Measurements from ENCODE around the gene NRXN3. TPM values are rescaled to one million over a fixed set of nuclear protein-coding genes. Genes with fewer than 3 reads are reported as not detected.

The NRXN3 gene
- total and polyA plus RNA-seq, 3 experiments from 2014 or later = not detected

DNA sequence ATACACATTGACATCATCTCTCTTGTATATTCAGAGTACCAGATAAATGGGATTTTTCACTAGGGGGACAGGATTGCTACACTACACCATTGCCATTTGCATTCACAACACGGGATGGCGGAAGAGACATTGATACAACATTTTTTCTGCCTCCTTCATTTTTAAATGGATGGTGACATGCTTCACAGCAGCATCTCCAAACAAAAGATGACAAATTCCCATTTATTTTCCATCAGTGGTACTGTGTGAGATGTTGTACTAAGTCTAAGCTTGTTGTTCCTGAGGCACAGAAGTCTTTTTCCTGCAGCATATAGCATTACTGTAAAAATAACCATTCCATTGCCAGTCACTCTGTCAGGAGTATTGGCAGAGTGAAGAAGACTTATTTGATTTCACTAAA lies 912.7 kb downstream of the NRXN3 start:
- no peak overlapping the region for H3K4me3 ChIP-seq (ENCODE audit: low read length)
- H3K36me3 ChIP-seq (ENCODE audit: insufficient read depth, low read length) = no peaks in the 10 kb centered on the region
- POLR2A ChIA-PET = no interaction called here
- Mint-ChIP-seq H3K27me3 (no peaks in the 10 kb centered on the region), H3K27ac (no peak overlapping the region), H3K4me3 (no peak overlapping the region), H3K36me3 (no peaks in the 10 kb centered on the region), H3K4me1 (no peaks in the 10 kb centered on the region), H3K9me3 (peaks cover 0 to 8% (median 4%) of the 10 kb centered on the region in 5 donors)
- CTCF ChIA-PET = no interaction called here
- H3K9me3 ChIP-seq (ENCODE audit: low read length) = no peaks in the 10 kb centered on the region
- DNase-seq = no peak
- H3K27ac ChIP-seq (ENCODE audit: low read depth, low read length) = no peak overlapping the region
- H3K27me3 ChIP-seq (ENCODE audit: insufficient read depth, low read length, poor library complexity, severe bottlenecking) = no peaks in the 10 kb centered on the region
- no peaks in the 10 kb centered on the region for H3K4me1 ChIP-seq (ENCODE audit: insufficient read depth, low read length)

DNA sequence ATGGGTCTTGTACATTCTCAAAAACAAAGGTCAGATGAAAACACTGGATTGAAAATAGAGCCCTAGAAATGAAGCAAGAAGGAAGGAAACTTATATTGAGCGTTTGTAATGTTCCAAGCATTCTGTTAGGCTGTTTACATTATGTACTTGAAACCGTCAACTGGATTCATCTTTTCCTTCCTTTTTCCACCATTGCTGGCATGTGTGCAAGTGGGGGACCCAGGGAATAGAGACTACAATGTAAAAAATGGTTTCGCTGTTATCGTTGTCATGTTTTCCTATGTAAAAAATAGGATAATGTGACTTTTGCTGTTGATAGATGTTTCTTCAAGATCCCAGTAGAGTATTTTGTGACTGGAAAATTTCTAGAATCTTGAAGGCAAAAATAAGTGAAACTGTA lies 913.2 kb downstream of the NRXN3 start:
- Histone ChIP-seq H3K4me3 (ENCODE audit: low read length) (no peak overlapping the region), H3K9me3 (ENCODE audit: low read length) (no peaks in the 10 kb centered on the region), H3K36me3 (ENCODE audit: insufficient read depth, low read length) (no peaks in the 10 kb centered on the region), H3K27me3 (ENCODE audit: insufficient read depth, low read length, poor library complexity, severe bottlenecking) (no peaks in the 10 kb centered on the region), H3K4me1 (ENCODE audit: insufficient read depth, low read length) (no peaks in the 10 kb centered on the region), H3K27ac (ENCODE audit: low read depth, low read length) (no peak overlapping the region)
- H3K27ac Mint-ChIP-seq = no peak overlapping the region
- H3K27me3 Mint-ChIP-seq = no peaks in the 10 kb centered on the region
- H3K4me3 Mint-ChIP-seq = no peak overlapping the region
- no peaks in the 10 kb centered on the region for H3K36me3 Mint-ChIP-seq
- H3K9me3 Mint-ChIP-seq = peaks cover 0 to 8% (median 4%) of the 10 kb centered on the region in 5 donors
- ChIA-PET CTCF (no interaction called here), POLR2A (no interaction called here)
- no peaks in the 10 kb centered on the region for H3K4me1 Mint-ChIP-seq
- no peak for DNase-seq

DNA sequence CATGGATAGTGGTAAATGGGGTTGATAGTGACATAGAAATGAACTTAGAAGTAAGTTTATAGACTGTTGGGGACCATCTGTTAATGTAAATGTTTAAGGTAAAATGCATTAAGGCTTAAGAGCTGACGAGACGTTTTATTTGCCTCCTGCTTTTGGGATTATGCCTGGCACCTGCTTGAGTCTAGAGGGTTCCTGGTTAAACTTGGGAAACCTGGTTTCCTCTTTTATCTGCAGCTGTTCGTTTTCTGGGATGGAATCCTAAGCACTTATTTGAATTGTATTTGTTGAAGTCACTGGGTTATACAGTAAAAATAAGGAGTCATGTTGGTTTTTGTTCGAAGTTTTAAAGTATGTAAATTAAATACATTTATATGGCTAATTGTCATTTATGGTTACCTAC lies 914.7 kb downstream of the NRXN3 start:
- no peak overlapping the region for H3K4me3 Mint-ChIP-seq
- DNase-seq = no peak
- H3K9me3 Mint-ChIP-seq = peaks cover 2 to 8% (median 4%) of the 10 kb centered on the region in 5 donors
- POLR2A ChIA-PET = no interaction called here
- no peak overlapping the region for H3K4me3 ChIP-seq (ENCODE audit: low read length)
- no peak overlapping the region for H3K27ac ChIP-seq (ENCODE audit: low read depth, low read length)
- no peaks in the 10 kb centered on the region for H3K4me1 Mint-ChIP-seq
- no peaks in the 10 kb centered on the region for H3K27me3 Mint-ChIP-seq
- H3K36me3 ChIP-seq (ENCODE audit: insufficient read depth, low read length) = no peaks in the 10 kb centered on the region
- H3K36me3 Mint-ChIP-seq = no peaks in the 10 kb centered on the region
- H3K4me1 ChIP-seq (ENCODE audit: insufficient read depth, low read length) = no peaks in the 10 kb centered on the region
- no peaks in the 10 kb centered on the region for H3K27me3 ChIP-seq (ENCODE audit: insufficient read depth, low read length, poor library complexity, severe bottlenecking)
- H3K9me3 ChIP-seq (ENCODE audit: low read length) = no peaks in the 10 kb centered on the region
- CTCF ChIA-PET = no interaction called here
- no peak overlapping the region for H3K27ac Mint-ChIP-seq

DNA sequence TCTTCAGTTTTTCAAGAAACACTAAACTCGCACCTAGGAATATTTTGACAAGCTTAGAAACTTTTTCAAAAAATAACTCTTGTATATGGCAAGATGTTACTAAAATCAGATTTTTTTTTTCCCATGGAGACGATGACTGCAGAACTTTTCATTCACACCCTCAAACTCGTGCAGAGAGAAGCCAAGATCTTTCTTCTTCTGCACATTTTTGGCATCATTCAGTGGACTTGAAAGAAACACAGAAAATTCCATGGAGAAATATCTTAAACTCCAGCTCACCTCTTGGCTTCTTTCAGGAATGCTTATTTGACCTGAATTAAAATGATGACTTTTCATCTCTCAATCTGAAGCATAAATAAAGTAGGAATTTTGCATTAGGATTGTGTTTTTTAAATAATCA lies 919.4 kb downstream of the NRXN3 start:
- Mint-ChIP-seq H3K27ac (no peak overlapping the region), H3K4me1 (no peaks in the 10 kb centered on the region), H3K27me3 (no peaks in the 10 kb centered on the region), H3K4me3 (no peak overlapping the region), H3K9me3 (peaks cover 0 to 4% (median 0%) of the 10 kb centered on the region in 5 donors), H3K36me3 (no peaks in the 10 kb centered on the region)
- no peaks in the 10 kb centered on the region for H3K9me3 ChIP-seq (ENCODE audit: low read length)
- no peak for DNase-seq
- H3K27me3 ChIP-seq (ENCODE audit: insufficient read depth, low read length, poor library complexity, severe bottlenecking) = no peaks in the 10 kb centered on the region
- POLR2A ChIA-PET = no interaction called here
- CTCF ChIA-PET = no interaction called here
- no peaks in the 10 kb centered on the region for H3K4me1 ChIP-seq (ENCODE audit: insufficient read depth, low read length)
- no peaks in the 10 kb centered on the region for H3K36me3 ChIP-seq (ENCODE audit: insufficient read depth, low read length)
- no peak overlapping the region for H3K4me3 ChIP-seq (ENCODE audit: low read length)
- no peak overlapping the region for H3K27ac ChIP-seq (ENCODE audit: low read depth, low read length)

DNA sequence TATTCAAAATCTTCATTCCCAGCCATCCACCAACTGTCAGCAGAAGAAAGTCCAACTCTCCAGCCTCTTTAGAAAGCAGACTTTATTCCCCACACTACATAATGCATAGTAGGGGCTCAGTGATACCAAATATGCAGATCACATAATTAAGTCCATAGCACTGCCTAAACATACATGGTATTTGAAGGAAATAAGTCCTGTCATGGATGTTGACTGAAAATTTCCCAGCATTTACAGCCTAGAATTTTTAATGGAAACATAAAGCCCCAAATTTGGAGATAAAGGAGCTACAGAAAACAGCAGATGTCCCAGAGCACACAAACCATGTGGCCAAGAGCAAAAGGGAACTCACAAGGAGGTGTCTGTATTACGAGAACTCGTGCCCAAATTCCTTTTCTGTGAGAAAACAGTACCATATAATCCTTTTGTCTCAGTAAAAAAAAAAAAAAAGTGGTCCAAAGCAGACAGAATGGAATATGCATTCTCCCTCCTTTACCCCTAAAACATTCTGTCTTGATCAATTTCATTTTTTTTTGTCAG lies 920.5 kb downstream of the NRXN3 start:
- no peaks in the 10 kb centered on the region for H3K4me1 Mint-ChIP-seq
- Histone ChIP-seq H3K36me3 (ENCODE audit: insufficient read depth, low read length) (no peaks in the 10 kb centered on the region), H3K27ac (ENCODE audit: low read depth, low read length) (no peak overlapping the region), H3K4me3 (ENCODE audit: low read length) (no peak overlapping the region), H3K4me1 (ENCODE audit: insufficient read depth, low read length) (no peaks in the 10 kb centered on the region), H3K9me3 (ENCODE audit: low read length) (no peaks in the 10 kb centered on the region), H3K27me3 (ENCODE audit: insufficient read depth, low read length, poor library complexity, severe bottlenecking) (no peaks in the 10 kb centered on the region)
- no peaks in the 10 kb centered on the region for H3K36me3 Mint-ChIP-seq
- peaks cover 0 to 3% (median 0%) of the 10 kb centered on the region in 5 donors for H3K9me3 Mint-ChIP-seq
- ChIA-PET CTCF (no interaction called here), POLR2A (no interaction called here)
- H3K27ac Mint-ChIP-seq = no peak overlapping the region
- no peaks in the 10 kb centered on the region for H3K27me3 Mint-ChIP-seq
- no peak overlapping the region for H3K4me3 Mint-ChIP-seq
- no peak for DNase-seq

DNA sequence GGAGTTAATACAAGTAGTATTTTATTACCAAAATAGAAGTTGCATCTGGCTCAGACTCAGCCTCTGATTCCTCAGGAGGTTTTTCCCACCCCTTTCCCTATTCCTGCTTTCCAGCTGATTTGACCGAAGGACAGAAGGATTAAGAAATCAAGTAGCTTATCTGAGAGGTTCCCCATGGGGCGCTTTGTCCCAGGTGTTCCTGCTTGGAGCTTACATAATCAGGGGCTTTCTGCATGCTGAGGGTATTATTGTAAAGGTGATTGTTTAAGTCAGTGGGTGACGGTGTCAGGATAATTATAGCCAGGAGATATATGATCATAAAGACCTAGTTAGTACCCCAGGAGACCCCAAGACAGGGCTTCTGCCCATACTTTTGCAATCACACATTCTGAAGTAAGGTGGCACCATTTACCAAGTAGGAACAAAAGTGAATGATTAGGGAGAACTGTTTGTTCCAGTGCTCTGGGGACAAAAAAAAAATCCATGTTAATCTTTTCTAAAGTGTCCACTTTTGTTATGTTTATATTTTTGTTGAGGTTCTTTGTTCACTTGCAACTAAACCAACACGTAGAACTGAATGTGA lies 921.3 kb downstream of the NRXN3 start:
- no peak overlapping the region for H3K4me3 ChIP-seq (ENCODE audit: low read length)
- Mint-ChIP-seq H3K36me3 (no peaks in the 10 kb centered on the region), H3K27me3 (no peaks in the 10 kb centered on the region), H3K27ac (no peak overlapping the region), H3K4me3 (no peak overlapping the region), H3K4me1 (no peaks in the 10 kb centered on the region), H3K9me3 (peaks cover 0 to 3% (median 1%) of the 10 kb centered on the region in 5 donors)
- no peak for DNase-seq
- ChIA-PET CTCF (no interaction called here), POLR2A (no interaction called here)
- no peaks in the 10 kb centered on the region for H3K27me3 ChIP-seq (ENCODE audit: insufficient read depth, low read length, poor library complexity, severe bottlenecking)
- no peak overlapping the region for H3K27ac ChIP-seq (ENCODE audit: low read depth, low read length)
- H3K36me3 ChIP-seq (ENCODE audit: insufficient read depth, low read length) = no peaks in the 10 kb centered on the region
- no peaks in the 10 kb centered on the region for H3K9me3 ChIP-seq (ENCODE audit: low read length)
- H3K4me1 ChIP-seq (ENCODE audit: insufficient read depth, low read length) = no peaks in the 10 kb centered on the region

DNA sequence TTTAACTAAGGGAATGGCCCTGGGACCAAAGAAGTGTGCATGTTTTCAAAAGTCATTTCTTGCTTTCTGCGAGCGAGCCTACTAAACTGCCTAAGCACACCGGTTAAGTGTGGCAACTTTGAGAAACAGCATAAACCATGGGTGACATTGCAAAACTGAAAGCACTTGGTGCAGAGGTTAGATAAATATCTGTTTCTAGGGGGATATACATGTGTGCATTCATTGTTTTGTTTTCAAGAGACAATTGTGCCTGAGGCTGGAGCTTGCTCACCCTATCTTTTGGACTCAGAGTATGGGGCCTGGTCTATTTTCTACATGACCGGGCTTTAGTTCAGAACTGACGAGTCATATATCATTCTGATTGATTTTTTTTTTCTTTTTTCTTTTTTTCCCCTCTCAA lies 923.4 kb downstream of the NRXN3 start:
- no peaks in the 10 kb centered on the region for H3K27me3 Mint-ChIP-seq
- DNase-seq = no peak
- H3K27ac Mint-ChIP-seq = no peak overlapping the region
- Histone ChIP-seq H3K4me3 (ENCODE audit: low read length) (no peak overlapping the region), H3K9me3 (ENCODE audit: low read length) (no peaks in the 10 kb centered on the region), H3K36me3 (ENCODE audit: insufficient read depth, low read length) (no peaks in the 10 kb centered on the region), H3K27ac (ENCODE audit: low read depth, low read length) (no peak overlapping the region), H3K27me3 (ENCODE audit: insufficient read depth, low read length, poor library complexity, severe bottlenecking) (no peaks in the 10 kb centered on the region), H3K4me1 (ENCODE audit: insufficient read depth, low read length) (no peaks in the 10 kb centered on the region)
- H3K4me3 Mint-ChIP-seq = no peak overlapping the region
- ChIA-PET POLR2A (no interaction called here), CTCF (no interaction called here)
- no peaks in the 10 kb centered on the region for H3K36me3 Mint-ChIP-seq
- peaks cover 0 to 5% (median 3%) of the 10 kb centered on the region in 5 donors for H3K9me3 Mint-ChIP-seq
- H3K4me1 Mint-ChIP-seq = no peaks in the 10 kb centered on the region

DNA sequence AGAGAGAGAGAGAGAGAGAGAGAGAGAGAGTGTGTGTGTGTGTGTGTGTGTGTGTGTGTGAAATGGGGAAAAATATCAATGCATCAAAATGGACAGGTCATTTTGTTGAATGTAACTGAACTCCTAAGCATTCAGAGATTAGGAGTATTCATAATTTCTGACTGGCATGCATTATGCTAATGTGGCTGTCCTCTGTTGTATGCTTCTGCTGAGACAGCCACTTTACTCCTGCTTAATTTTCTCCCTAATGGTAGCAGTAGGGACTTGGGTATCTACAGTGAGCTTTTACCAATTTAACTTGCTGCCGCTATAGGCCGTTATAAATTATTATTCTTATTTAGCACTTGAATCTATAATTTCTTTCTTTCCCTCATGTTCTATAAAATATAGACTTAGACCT lies 924.8 kb downstream of the NRXN3 start:
- H3K4me3 Mint-ChIP-seq = no peak overlapping the region
- Histone ChIP-seq H3K9me3 (ENCODE audit: low read length) (no peaks in the 10 kb centered on the region), H3K4me1 (ENCODE audit: insufficient read depth, low read length) (no peaks in the 10 kb centered on the region), H3K27me3 (ENCODE audit: insufficient read depth, low read length, poor library complexity, severe bottlenecking) (no peaks in the 10 kb centered on the region), H3K27ac (ENCODE audit: low read depth, low read length) (no peak overlapping the region), H3K36me3 (ENCODE audit: insufficient read depth, low read length) (no peaks in the 10 kb centered on the region), H3K4me3 (ENCODE audit: low read length) (no peak overlapping the region)
- no peak overlapping the region for H3K27ac Mint-ChIP-seq
- no peaks in the 10 kb centered on the region for H3K4me1 Mint-ChIP-seq
- H3K9me3 Mint-ChIP-seq = peaks cover 0 to 8% (median 2%) of the 10 kb centered on the region in 5 donors
- H3K36me3 Mint-ChIP-seq = no peaks in the 10 kb centered on the region
- ChIA-PET CTCF (no interaction called here), POLR2A (no interaction called here)
- no peaks in the 10 kb centered on the region for H3K27me3 Mint-ChIP-seq
- no peak for DNase-seq

DNA sequence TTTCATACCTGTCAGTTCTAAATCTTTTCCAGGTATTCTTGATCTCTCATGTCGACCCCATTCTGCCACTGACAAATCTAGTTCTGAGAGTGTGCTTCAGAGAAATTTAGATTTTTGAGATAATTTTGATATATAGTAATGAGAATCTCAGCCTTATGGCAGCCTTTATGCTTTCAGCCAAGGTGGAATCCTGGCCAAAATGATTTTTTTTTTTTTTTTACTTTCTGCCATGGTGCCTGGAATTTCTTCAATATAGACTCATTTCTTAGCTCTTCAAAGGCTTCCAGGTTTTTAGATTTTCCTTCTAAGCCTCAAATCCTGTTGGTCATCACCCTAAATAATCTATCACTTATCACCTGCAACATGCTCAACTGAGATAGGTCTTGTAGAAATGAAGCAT lies 926.6 kb downstream of the NRXN3 start:
- no peaks in the 10 kb centered on the region for H3K36me3 ChIP-seq (ENCODE audit: insufficient read depth, low read length)
- CTCF ChIA-PET = no interaction called here
- POLR2A ChIA-PET = no interaction called here
- H3K27me3 ChIP-seq (ENCODE audit: insufficient read depth, low read length, poor library complexity, severe bottlenecking) = no peaks in the 10 kb centered on the region
- no peak overlapping the region for H3K27ac Mint-ChIP-seq
- H3K4me1 ChIP-seq (ENCODE audit: insufficient read depth, low read length) = no peaks in the 10 kb centered on the region
- H3K4me3 ChIP-seq (ENCODE audit: low read length) = no peak overlapping the region
- H3K4me3 Mint-ChIP-seq = no peak overlapping the region
- H3K27ac ChIP-seq (ENCODE audit: low read depth, low read length) = no peak overlapping the region
- no peaks in the 10 kb centered on the region for H3K4me1 Mint-ChIP-seq
- DNase-seq = no peak
- no peaks in the 10 kb centered on the region for H3K36me3 Mint-ChIP-seq
- H3K27me3 Mint-ChIP-seq = no peaks in the 10 kb centered on the region
- H3K9me3 ChIP-seq (ENCODE audit: low read length) = no peaks in the 10 kb centered on the region
- peaks cover 0 to 8% (median 5%) of the 10 kb centered on the region in 5 donors for H3K9me3 Mint-ChIP-seq

Measured in CD8-positive, alpha-beta memory T cell (primary cell).